ENCODE measurements around the gene PHYHD1.

Gene PHYHD1

DNA sequence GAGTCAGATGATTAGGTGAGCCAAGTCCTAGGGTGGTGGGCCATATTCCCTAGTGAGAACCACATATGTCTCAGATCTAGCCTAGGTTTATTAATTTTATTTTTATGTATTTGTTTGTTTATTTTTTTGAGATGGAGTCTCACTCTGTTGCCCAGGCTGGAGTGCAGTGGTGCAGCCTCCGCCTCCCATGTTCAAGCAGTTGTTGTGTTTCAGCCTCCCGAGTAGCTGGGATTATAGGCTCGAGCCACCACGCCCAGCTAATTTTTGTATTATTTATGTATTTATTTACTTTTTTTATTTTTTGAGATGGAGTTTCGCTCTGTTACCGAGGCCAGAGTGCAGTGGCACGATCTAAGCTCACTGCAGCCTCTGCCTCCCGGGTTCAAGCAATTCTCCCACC, 62.8 kb downstream of the PHYHD1 start:
- TF ChIP-seq, protein P1, sequence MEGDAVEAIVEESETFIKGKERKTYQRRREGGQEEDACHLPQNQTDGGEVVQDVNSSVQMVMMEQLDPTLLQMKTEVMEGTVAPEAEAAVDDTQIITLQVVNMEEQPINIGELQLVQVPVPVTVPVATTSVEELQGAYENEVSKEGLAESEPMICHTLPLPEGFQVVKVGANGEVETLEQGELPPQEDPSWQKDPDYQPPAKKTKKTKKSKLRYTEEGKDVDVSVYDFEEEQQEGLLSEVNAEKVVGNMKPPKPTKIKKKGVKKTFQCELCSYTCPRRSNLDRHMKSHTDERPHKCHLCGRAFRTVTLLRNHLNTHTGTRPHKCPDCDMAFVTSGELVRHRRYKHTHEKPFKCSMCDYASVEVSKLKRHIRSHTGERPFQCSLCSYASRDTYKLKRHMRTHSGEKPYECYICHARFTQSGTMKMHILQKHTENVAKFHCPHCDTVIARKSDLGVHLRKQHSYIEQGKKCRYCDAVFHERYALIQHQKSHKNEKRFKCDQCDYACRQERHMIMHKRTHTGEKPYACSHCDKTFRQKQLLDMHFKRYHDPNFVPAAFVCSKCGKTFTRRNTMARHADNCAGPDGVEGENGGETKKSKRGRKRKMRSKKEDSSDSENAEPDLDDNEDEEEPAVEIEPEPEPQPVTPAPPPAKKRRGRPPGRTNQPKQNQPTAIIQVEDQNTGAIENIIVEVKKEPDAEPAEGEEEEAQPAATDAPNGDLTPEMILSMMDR (IDR thresholded peaks at IDR 0.05; ENCODE audit: insufficient read depth, missing control alignments): no peak
- no peak for FAIRE-seq
- DNase-seq (ENCODE audit: insufficient read length, low spot score): no peak

DNA sequence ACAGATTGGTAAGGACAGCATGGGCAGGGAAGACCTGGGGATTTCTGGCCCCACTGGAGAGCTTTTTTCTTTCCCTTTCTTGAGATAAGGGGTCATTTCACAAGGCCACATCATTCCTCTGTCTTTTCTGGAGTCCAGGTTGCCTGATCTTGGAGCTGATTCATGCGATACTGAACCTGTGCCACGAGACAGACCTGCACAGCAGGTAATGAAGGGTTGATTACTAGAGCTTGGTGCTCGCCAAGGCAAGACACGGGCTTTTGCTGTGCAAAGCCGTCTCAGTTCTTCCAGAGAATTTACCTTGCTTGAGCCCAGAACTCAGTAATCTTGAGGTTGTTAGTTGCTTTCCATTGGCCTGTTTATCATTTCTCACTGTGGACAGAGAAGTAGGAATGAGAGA, 65.9 kb downstream of the PHYHD1 start:
- TF ChIP-seq, protein P1 (IDR thresholded peaks at IDR 0.05; ENCODE audit: insufficient read depth, missing control alignments): no peak
- DNase-seq (ENCODE audit: insufficient read length, low spot score) (no peak), FAIRE-seq (no peak)

DNA sequence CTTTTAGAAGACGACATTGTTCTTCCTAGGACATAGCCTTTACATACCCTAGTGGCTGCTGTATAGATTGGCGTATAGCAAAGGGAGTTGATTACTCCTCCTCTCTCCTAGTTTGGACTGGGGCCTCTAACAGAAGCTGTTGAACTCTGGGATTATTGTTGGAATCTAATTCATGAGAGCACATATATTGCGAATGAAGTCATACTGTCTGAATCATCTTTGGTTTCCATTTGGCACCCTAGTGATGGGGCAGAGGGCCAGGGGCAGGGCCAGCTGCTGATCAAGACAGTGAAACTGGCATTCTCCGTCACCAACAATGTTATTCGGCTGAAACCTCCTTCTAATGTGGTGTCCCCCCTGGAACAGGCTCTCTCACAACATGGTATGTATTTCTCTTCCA, 67.0 kb downstream of the PHYHD1 start:
- FAIRE-seq (no peak), DNase-seq (ENCODE audit: insufficient read length, low spot score) (no peak)
- TF ChIP-seq, protein P1 (IDR thresholded peaks at IDR 0.05; ENCODE audit: insufficient read depth, missing control alignments): no peak

All from D721Med (cell line).